ENCODE results near the gene MPZL3.

Gene MPZL3

GRCh38 chr11:118226296-118226695 lies 25.9 kb downstream of the MPZL3 start:
- no peaks in the 10 kb centered on the region for H3K9me3 ChIP-seq (replicated peaks in 1 of 2; ENCODE audit: control insufficient read depth in 2 of 2, insufficient read depth in 1 of 2, low read depth in 1 of 2, low read length in 2 of 2)
- H3K4me3 ChIP-seq (ENCODE audit: low read length in 2 of 2): no peak overlapping the region
- peaks cover 0 to 8% (median 0%) of the 10 kb centered on the region in 3 experiments for H3K27me3 ChIP-seq (ENCODE audit: control insufficient read depth in 3 of 3, insufficient read depth in 3 of 3, low read depth in 1 of 3, low read length in 3 of 3)
- no peak overlapping the region for H4K8ac ChIP-seq (ENCODE audit: low read depth, low read length)
- no peak overlapping the region for H3K4me2 ChIP-seq (ENCODE audit: insufficient read depth, low read length, poor library complexity, severe bottlenecking)
- H2AFZ ChIP-seq (ENCODE audit: low read length): no peak overlapping the region
- H3K14ac ChIP-seq (ENCODE audit: low read length): no peak overlapping the region
- no peak for DNase-seq (ENCODE audit: low spot score)
- H3K79me1 ChIP-seq (ENCODE audit: low read depth, low read length): no peaks in the 10 kb centered on the region
- H3K4ac ChIP-seq (ENCODE audit: low read length): no peak overlapping the region
- no peak overlapping the region for H3K18ac ChIP-seq (ENCODE audit: low read length)
- no peak overlapping the region for H4K91ac ChIP-seq (ENCODE audit: low read depth, low read length, poor library complexity)
- no peak overlapping the region for H2AK5ac ChIP-seq (ENCODE audit: low read depth, low read length)
- H3K23ac ChIP-seq (ENCODE audit: low read depth, low read length, poor library complexity): no peak overlapping the region
- no peak overlapping the region for H3K9ac ChIP-seq (ENCODE audit: low read depth, low read length, poor library complexity)
- no CpG with 5 or more reads among the region's 7 CpGs for WGBS, 2 donors (ENCODE audit: extremely low coverage in 2 of 2, insufficient read length in 2 of 2, insufficient replicate concordance in 1 of 2)
- H2BK12ac ChIP-seq (ENCODE audit: low read length): no peak overlapping the region
- H3K4me1 ChIP-seq (ENCODE audit: control insufficient read depth in 2 of 2, insufficient read depth in 1 of 2, low read depth in 1 of 2, low read length in 2 of 2): no peaks in the 10 kb centered on the region
- H3K36me3 ChIP-seq (replicated peaks in 1 of 2; ENCODE audit: control insufficient read depth in 2 of 2, insufficient read depth in 2 of 2, low read length in 2 of 2): no peaks in the 10 kb centered on the region
- no peak overlapping the region for H2BK120ac ChIP-seq (ENCODE audit: low read depth, low read length)
- no peak overlapping the region for H3K27ac ChIP-seq (replicated peaks; ENCODE audit: low read length)
- H2BK15ac ChIP-seq (ENCODE audit: low read length): no peak overlapping the region
- H2BK5ac ChIP-seq (ENCODE audit: low read length): no peak overlapping the region

DNA sequence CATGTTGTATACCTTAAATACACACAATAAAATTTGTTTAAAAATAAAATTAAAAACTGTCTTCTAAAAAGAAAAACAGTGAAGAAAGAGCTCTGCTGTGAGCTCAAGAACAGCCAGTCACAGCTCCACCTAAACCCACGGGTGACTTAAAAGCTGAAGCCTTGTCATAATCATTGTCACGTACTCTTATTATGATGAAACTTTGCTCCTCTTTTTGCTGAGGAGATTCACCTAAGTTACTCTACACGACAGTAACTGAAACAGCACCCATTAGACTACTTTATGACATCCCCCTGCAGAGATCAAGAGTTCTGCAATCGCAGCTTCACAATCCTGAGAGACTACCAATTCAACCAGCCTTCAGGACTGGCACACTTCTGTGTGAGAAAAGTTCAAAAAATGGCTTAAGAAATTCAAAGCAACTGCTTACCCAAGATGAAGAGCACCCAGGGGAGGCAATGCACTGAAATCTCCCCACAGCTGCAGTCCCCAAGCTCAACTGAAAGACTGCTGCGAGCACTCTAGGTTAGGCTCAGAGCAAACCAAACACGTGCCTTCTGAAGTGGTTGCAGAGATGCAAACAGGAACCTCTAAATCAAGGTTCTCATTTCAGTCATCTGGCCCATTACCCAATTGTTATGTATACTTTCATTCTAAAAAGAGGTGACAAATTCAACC lies 27.5 kb downstream of the MPZL3 start, which contains the start of gene JAML:
Gene JAML (minus strand): TSS at position 501 of the 678 bp plus-strand sequence. CDS start 10,145 bp downstream, outside the sequence.
- Histone ChIP-seq H3K79me1 (ENCODE audit: low read depth, low read length) (no peaks in the 10 kb centered on the region), H2BK5ac (ENCODE audit: low read length) (no peak within 1 kb of the TSS), H3K4me2 (ENCODE audit: insufficient read depth, low read length, poor library complexity, severe bottlenecking) (no peak within 1 kb of the TSS), H2BK12ac (ENCODE audit: low read length) (no peak within 1 kb of the TSS), H2BK15ac (ENCODE audit: low read length) (no peak within 1 kb of the TSS), H3K9ac (ENCODE audit: low read depth, low read length, poor library complexity) (no peak within 1 kb of the TSS), H4K91ac (ENCODE audit: low read depth, low read length, poor library complexity) (no peak within 1 kb of the TSS), H4K8ac (ENCODE audit: low read depth, low read length) (no peak within 1 kb of the TSS), H2AFZ (ENCODE audit: low read length) (no peak within 1 kb of the TSS), H2BK120ac (ENCODE audit: low read depth, low read length) (no peak within 1 kb of the TSS), H3K4me1 (ENCODE audit: control insufficient read depth in 2 of 2, insufficient read depth in 1 of 2, low read depth in 1 of 2, low read length in 2 of 2) (no peaks in the 10 kb centered on the region), H3K14ac (ENCODE audit: low read length) (no peak within 1 kb of the TSS), H3K18ac (ENCODE audit: low read length) (no peak within 1 kb of the TSS), H3K23ac (ENCODE audit: low read depth, low read length, poor library complexity) (no peak within 1 kb of the TSS), H3K36me3 (replicated peaks in 1 of 2; ENCODE audit: control insufficient read depth in 2 of 2, insufficient read depth in 2 of 2, low read length in 2 of 2) (no peaks in the 10 kb centered on the region), H3K9me3 (replicated peaks in 1 of 2; ENCODE audit: control insufficient read depth in 2 of 2, insufficient read depth in 1 of 2, low read depth in 1 of 2, low read length in 2 of 2) (no peaks in the 10 kb centered on the region), H3K4ac (ENCODE audit: low read length) (no peak within 1 kb of the TSS), H3K4me3 (ENCODE audit: low read length in 2 of 2) (no peak within 1 kb of the TSS), H3K27me3 (ENCODE audit: control insufficient read depth in 3 of 3, insufficient read depth in 3 of 3, low read depth in 1 of 3, low read length in 3 of 3) (peaks cover 0 to 16% (median 0%) of the 10 kb centered on the region in 3 experiments), H2AK5ac (ENCODE audit: low read depth, low read length) (no peak within 1 kb of the TSS), H3K27ac (replicated peaks; ENCODE audit: low read length) (no peak within 1 kb of the TSS)
- WGBS, 2 donors (ENCODE audit: extremely low coverage in 2 of 2, insufficient read length in 2 of 2, insufficient replicate concordance in 1 of 2): no CpG with 5 or more reads among the region's 6 CpGs
- DNase-seq (ENCODE audit: low spot score): no peak

- H2BK15ac ChIP-seq (ENCODE audit: low read length): no peak overlapping the region
- no peak overlapping the region for H2AK5ac ChIP-seq (ENCODE audit: low read depth, low read length)
- no peak overlapping the region for H2BK5ac ChIP-seq (ENCODE audit: low read length)
- H3K4me1 ChIP-seq (ENCODE audit: control insufficient read depth in 2 of 2, insufficient read depth in 1 of 2, low read depth in 1 of 2, low read length in 2 of 2): no peaks in the 10 kb centered on the region
- no peaks in the 10 kb centered on the region for H3K36me3 ChIP-seq (replicated peaks in 1 of 2; ENCODE audit: control insufficient read depth in 2 of 2, insufficient read depth in 2 of 2, low read length in 2 of 2)
- DNase-seq (ENCODE audit: low spot score): no peak
- no peak overlapping the region for H2BK120ac ChIP-seq (ENCODE audit: low read depth, low read length)
- H3K4ac ChIP-seq (ENCODE audit: low read length): no peak overlapping the region
- H3K18ac ChIP-seq (ENCODE audit: low read length): no peak overlapping the region
- H3K4me2 ChIP-seq (ENCODE audit: insufficient read depth, low read length, poor library complexity, severe bottlenecking): no peak overlapping the region
- no peak overlapping the region for H4K91ac ChIP-seq (ENCODE audit: low read depth, low read length, poor library complexity)
- no peaks in the 10 kb centered on the region for H3K79me1 ChIP-seq (ENCODE audit: low read depth, low read length)
- no peaks in the 10 kb centered on the region for H3K9me3 ChIP-seq (replicated peaks in 1 of 2; ENCODE audit: control insufficient read depth in 2 of 2, insufficient read depth in 1 of 2, low read depth in 1 of 2, low read length in 2 of 2)
- no peak overlapping the region for H4K8ac ChIP-seq (ENCODE audit: low read depth, low read length)
- no peak overlapping the region for H2BK12ac ChIP-seq (ENCODE audit: low read length)
- H2AFZ ChIP-seq (ENCODE audit: low read length): no peak overlapping the region
- H3K9ac ChIP-seq (ENCODE audit: low read depth, low read length, poor library complexity): no peak overlapping the region
- no peak overlapping the region for H3K23ac ChIP-seq (ENCODE audit: low read depth, low read length, poor library complexity)
- no CpG with 5 or more reads among the region's 6 CpGs for WGBS, 2 donors (ENCODE audit: extremely low coverage in 2 of 2, insufficient read length in 2 of 2, insufficient replicate concordance in 1 of 2)
- no peak overlapping the region for H3K14ac ChIP-seq (ENCODE audit: low read length)
- peaks cover 0 to 16% (median 0%) of the 10 kb centered on the region in 3 experiments for H3K27me3 ChIP-seq (ENCODE audit: control insufficient read depth in 3 of 3, insufficient read depth in 3 of 3, low read depth in 1 of 3, low read length in 3 of 3)
- H3K4me3 ChIP-seq (ENCODE audit: low read length in 2 of 2): no peak overlapping the region
- H3K27ac ChIP-seq (replicated peaks; ENCODE audit: low read length): no peak overlapping the region
Measured at GRCh38 chr11:118223992-118224391, 28.2 kb downstream of the MPZL3 start.

- H3K36me3 ChIP-seq (replicated peaks in 1 of 2; ENCODE audit: control insufficient read depth in 2 of 2, insufficient read depth in 2 of 2, low read length in 2 of 2): no peaks in the 10 kb centered on the region
- H3K9ac ChIP-seq (ENCODE audit: low read depth, low read length, poor library complexity): no peak overlapping the region
- no peaks in the 10 kb centered on the region for H3K9me3 ChIP-seq (replicated peaks in 1 of 2; ENCODE audit: control insufficient read depth in 2 of 2, insufficient read depth in 1 of 2, low read depth in 1 of 2, low read length in 2 of 2)
- no peak overlapping the region for H3K23ac ChIP-seq (ENCODE audit: low read depth, low read length, poor library complexity)
- no peak for DNase-seq (ENCODE audit: low spot score)
- no peak overlapping the region for H2BK5ac ChIP-seq (ENCODE audit: low read length)
- no CpG with 5 or more reads among the region's 2 CpGs for WGBS, 2 donors (ENCODE audit: extremely low coverage in 2 of 2, insufficient read length in 2 of 2, insufficient replicate concordance in 1 of 2)
- H3K4me3 ChIP-seq (ENCODE audit: low read length in 2 of 2): no peak overlapping the region
- H3K4me1 ChIP-seq (ENCODE audit: control insufficient read depth in 2 of 2, insufficient read depth in 1 of 2, low read depth in 1 of 2, low read length in 2 of 2): no peaks in the 10 kb centered on the region
- peaks cover 0 to 16% (median 0%) of the 10 kb centered on the region in 3 experiments for H3K27me3 ChIP-seq (ENCODE audit: control insufficient read depth in 3 of 3, insufficient read depth in 3 of 3, low read depth in 1 of 3, low read length in 3 of 3)
- no peak overlapping the region for H3K27ac ChIP-seq (replicated peaks; ENCODE audit: low read length)
- no peak overlapping the region for H4K91ac ChIP-seq (ENCODE audit: low read depth, low read length, poor library complexity)
- no peak overlapping the region for H2BK120ac ChIP-seq (ENCODE audit: low read depth, low read length)
- H3K14ac ChIP-seq (ENCODE audit: low read length): no peak overlapping the region
- no peaks in the 10 kb centered on the region for H3K79me1 ChIP-seq (ENCODE audit: low read depth, low read length)
- H2BK15ac ChIP-seq (ENCODE audit: low read length): no peak overlapping the region
- H2AK5ac ChIP-seq (ENCODE audit: low read depth, low read length): no peak overlapping the region
- no peak overlapping the region for H2AFZ ChIP-seq (ENCODE audit: low read length)
- no peak overlapping the region for H2BK12ac ChIP-seq (ENCODE audit: low read length)
- H3K4ac ChIP-seq (ENCODE audit: low read length): no peak overlapping the region
- no peak overlapping the region for H3K4me2 ChIP-seq (ENCODE audit: insufficient read depth, low read length, poor library complexity, severe bottlenecking)
- no peak overlapping the region for H4K8ac ChIP-seq (ENCODE audit: low read depth, low read length)
- no peak overlapping the region for H3K18ac ChIP-seq (ENCODE audit: low read length)
Measured at GRCh38 chr11:118223570-118223969, 28.6 kb downstream of the MPZL3 start.
